Pancreas (tissue), 10 donors: ENCODE measurements around the gene TMEM86A. TPM values are rescaled to one million over a fixed set of nuclear protein-coding genes. Genes with fewer than 3 reads are reported as not detected.

Experiments used
- ATAC-seq, 4 donors: fragments of 200-7000 bp; cut with Tn5 transposase; one replicate each; pipeline versions ENCODE4 v1.8.0 to v1.9.1; 2020; ENCODE audit warnings: mild to moderate bottlenecking in 4 of 4, moderate library complexity in 4 of 4
- DNase-seq, 6 donors: peaks; one replicate each; pipeline ENCODE4 v3.0.0-alpha.2; 2020
- FAIRE-seq: peaks from 2 replicates; lab custom pipeline; 2012; peaks lifted over from hg19 to GRCh38; lab: Jason Lieb, UNC
- H3K27ac ChIP-seq, 4 donors: fragments of 200-600 bp; sonication (generic); 1 replicate in 3 of 4; 2 replicates in 1 of 4; pipeline versions ENCODE4 v1.5.0 to v1.8.0; 2020
- H3K27me3 ChIP-seq, 4 donors: fragments of 200-600 bp; one replicate each; pipeline ENCODE4 v1.8.0; 2021
- H3K36me3 ChIP-seq, 3 donors: fragments of 200-600 bp; sonication (generic) in 1 of 3; one replicate each; pipeline versions ENCODE4 v1.5.0 to v1.8.0; 2020 to 2021
- H3K4me1 ChIP-seq, 3 donors: fragments of 200-600 bp; one replicate each; pipeline ENCODE4 v1.8.0; 2021
- H3K4me3 ChIP-seq, 4 donors: fragments of 200-600 bp; sonication (generic) in 2 of 4; one replicate each; pipeline versions ENCODE4 v1.5.0 to v1.8.0; 2020 to 2021
- H3K9me3 ChIP-seq, 4 donors: fragments of 200-600 bp; one replicate each; pipeline ENCODE4 v1.8.0; 2021
- CTCF ChIP-seq, 4 donors: fragments of 200-600 bp; sonication (generic) in 3 of 4; IDR thresholded peaks; one replicate each; pipeline versions ENCODE4 v1.5.0 to v1.8.0; 2021; ENCODE audit warnings: antibody characterized with exemption in 4 of 4
- WGBS, 2 donors: extraction: QIAGEN DNeasy Blood & Tissue Kit; methylation state at CpG; one replicate each; pipeline ENCODE4 v1.1.7; 2013; 5-methylcytosine and 5-hydroxymethylcytosine counted together
- intact Hi-C, 3 donors: fragments of 100-400 bp; cut with DNase I; formaldehyde crosslinking; loops; one replicate each; pipeline versions ENCODE4 v1.11.1 to v1.14.2; 2022
- polyA plus RNA-seq, 2 donors: library from polyadenylated mRNA; stranded (reverse); fragments of 200-250 nt; gene quantifications; one replicate each; pipeline ENCODE4 v1.2.3, GENCODE V29; 2013
- total RNA-seq, 6 donors: library from RNA; stranded (reverse); fragmentation: NEBNext Ultra II Directional in 4 of 6; extraction: Animal tissue kit (Norgen Biotek cat#: 25700) in 4 of 6; gene quantifications; one replicate each; pipeline versions ENCODE4 v1.2.1 to v1.2.4, GENCODE V29; 2021 to 2023
- donor health status: healthy with polysubstance abuse.
- donor health status: DM: no; HTN: no; CAD: no; lungs with moderate emphysema.
- donor health status: DM: no; HTN: no; CAD: no.
- donor health status: control.
- donor health status: control.
- donor health status: Bipolar disorder and iron deficiency.
- donor health status: DM: yes; HTN: yes; CAD: no.
- donor health status: DM: no; HTN: no; CAD: no.
- donor health status: DM: no; HTN: no; CAD: no.
- donor health status: DM: yes; HTN: yes; CAD: no.

Gene TMEM86A
- total and polyA plus RNA-seq, 8 donors = 1.4 to 9.3 (median 2.7) TPM

- no peak for ATAC-seq
- H3K27ac ChIP-seq = no peak overlapping the region
- TF ChIP-seq CTCF (IDR thresholded peaks at IDR 0.05) = no peak
- peaks cover 3 to 9% (median 5%) of the 10 kb centered on the region in 3 donors for H3K4me1 ChIP-seq
- no peaks in the 10 kb centered on the region for H3K27me3 ChIP-seq
- no peak for DNase-seq
- 93 to 94% methylated on average over 12 of the region's 12 CpGs for WGBS, 2 donors
- FAIRE-seq = no peak
- intact Hi-C loops = no loop called here
- H3K4me3 ChIP-seq = no peak overlapping the region
- H3K36me3 ChIP-seq = no peaks in the 10 kb centered on the region
- H3K9me3 ChIP-seq = no peaks in the 10 kb centered on the region
These were observed 9.3 kb downstream of the TMEM86A start for GRCh38 chr11:18707811-18708340.

- ATAC-seq (no peak), DNase-seq (no peak), FAIRE-seq (no peak)
- Histone ChIP-seq H3K4me3 (no peak overlapping the region), H3K9me3 (no peaks in the 10 kb centered on the region), H3K36me3 (no peaks in the 10 kb centered on the region), H3K27ac (no peak overlapping the region), H3K4me1 (peaks cover 3 to 9% (median 5%) of the 10 kb centered on the region in 3 donors), H3K27me3 (no peaks in the 10 kb centered on the region)
- WGBS, 2 donors = 80 to 90% methylated on average over 4 of the region's 4 CpGs
- no peak for TF ChIP-seq CTCF (IDR thresholded peaks at IDR 0.05)
- intact Hi-C loops = no loop called here
These were observed 10.8 kb downstream of the TMEM86A start for GRCh38 chr11:18709414-18709813.

GRCh38 chr11:18710545-18710944, 12.0 kb downstream of the TMEM86A start:
- ATAC-seq (no peak), FAIRE-seq (no peak), DNase-seq (no peak)
- peaks cover 3 to 4% (median 3%) of the 10 kb centered on the region in 3 donors for H3K4me1 ChIP-seq
- H3K4me3 ChIP-seq = no peak overlapping the region
- no peaks in the 10 kb centered on the region for H3K36me3 ChIP-seq
- intact Hi-C loops = no loop called here
- H3K27ac ChIP-seq = no peak overlapping the region
- TF ChIP-seq CTCF (IDR thresholded peaks at IDR 0.05) = no peak
- no peaks in the 10 kb centered on the region for H3K9me3 ChIP-seq
- 75 to 86% methylated on average over 5 of the region's 5 CpGs for WGBS, 2 donors
- H3K27me3 ChIP-seq = no peaks in the 10 kb centered on the region

- ATAC-seq (no peak), DNase-seq (no peak), FAIRE-seq (no peak)
- TF ChIP-seq CTCF (IDR thresholded peaks at IDR 0.05) = no peak
- Histone ChIP-seq H3K36me3 (no peaks in the 10 kb centered on the region), H3K27me3 (no peaks in the 10 kb centered on the region), H3K27ac (no peak overlapping the region), H3K4me1 (no peaks in the 10 kb centered on the region), H3K9me3 (no peaks in the 10 kb centered on the region), H3K4me3 (no peak overlapping the region)
- intact Hi-C loops = no loop called here
- WGBS, 2 donors = 88 to 91% methylated on average over 26 of the region's 26 CpGs
These were observed 15.3 kb downstream of the TMEM86A start for GRCh38 chr11:18713646-18714442.

GRCh38 chr11:18714443-18714780, 15.8 kb downstream of the TMEM86A start:
- Histone ChIP-seq H3K9me3 (no peaks in the 10 kb centered on the region), H3K4me1 (no peaks in the 10 kb centered on the region), H3K27ac (no peak overlapping the region), H3K36me3 (no peaks in the 10 kb centered on the region), H3K4me3 (no peak overlapping the region), H3K27me3 (no peaks in the 10 kb centered on the region)
- intact Hi-C loops = no loop called here
- FAIRE-seq (no peak), DNase-seq (no peak), ATAC-seq (no peak)
- 71 to 81% methylated on average over 10 of the region's 10 CpGs for WGBS, 2 donors
- TF ChIP-seq CTCF (IDR thresholded peaks at IDR 0.05) = no peak
